NT2/D1 (cell line): ENCODE measurements around the gene TOM1.

Experiments used
- YY1 ChIP-seq: IDR thresholded peaks from 2 replicates; pipeline ENCODE4 v1.6.1; 2011; ENCODE audit not compliant: insufficient read length, insufficient read depth
- ZNF274 ChIP-seq: IDR thresholded peaks from 2 replicates; pipeline ENCODE4 v1.6.1; 2011; ENCODE audit warnings: mild to moderate bottlenecking, low read depth, low read length

- TF ChIP-seq ZNF274 (no peak), YY1 (no peak)
These were observed 81.1 kb downstream of the TOM1 start, which contains the start of gene HMOX1 for GRCh38 chr22:35380537-35381423.
